K562 (cell line): ENCODE data around the gene KHNYN. TPM values are rescaled to one million over a fixed set of nuclear protein-coding genes. Genes with fewer than 3 reads are reported as not detected.

ENCODE experiments used
- ATAC-seq: fragments of 200-7000 bp; cut with Tn5 transposase; 3 replicates; pipeline ENCODE4 v1.9.1; 2020; ENCODE audit warnings: moderate library complexity
- BruUV-seq: library from RNA; stranded (reverse); fragments of 400-500 nt; replicated peaks from 2 replicates; lab custom pipeline; 2021; lab: Mats Ljungman, UMichigan
- CTCF ChIA-PET: fragments of 300-600 bp; formaldehyde crosslinking; extraction: SDS; loops from one replicate; lab custom pipeline; 2021; ENCODE audit warnings: low intra/inter-chr PET ratio; lab: Yijun Ruan, JAX
- POLR2A ChIA-PET: fragments of 300-600, 350-650 bp; sonication (Branson Sonifier 250); formaldehyde crosslinking; extraction: SDS; loops from one replicate; lab custom pipeline; 2021; ENCODE audit warnings: antibody characterized with exemption, inconsistent platforms; lab: Yijun Ruan, JAX
- DNase-seq, 4 experiments: peaks; one replicate each; pipeline versions ENCODE4 v3.0.0 to v3.0.0-alpha.2; 2011 to 2018; ENCODE audit warnings: low spot score in 3 of 4, mixed read lengths in 3 of 4; ENCODE audit errors: extremely low read depth in 1 of 4
- FAIRE-seq: peaks from 2 replicates; lab custom pipeline; 2011; peaks lifted over from hg19 to GRCh38; lab: Jason Lieb, UNC
- H2AFZ ChIP-seq: 2 replicates; pipeline ENCODE4 v1.6.0; 2011; ENCODE audit warnings: low read depth, low read length, control low read depth, inconsistent platforms
- H3K27ac ChIP-seq: fragments of 200-600 bp; 3 replicates; pipeline ENCODE4 v1.8.0; 2011; ENCODE audit warnings: low read depth, mild to moderate bottlenecking, control low read depth, inconsistent platforms, low read length, moderate library complexity, mixed read lengths; ENCODE audit errors: extremely low read depth
- H3K27me3 ChIP-seq, 2 experiments: fragments of 300-600 bp in 1 of 2; 2 replicates in 1 of 2; 3 replicates in 1 of 2; pipeline versions ENCODE4 v1.6.0 to v1.8.0; 2011; ENCODE audit warnings: inconsistent platforms in 2 of 2, low read length in 2 of 2, mild to moderate bottlenecking in 1 of 2, mixed read lengths in 1 of 2, moderate library complexity in 1 of 2; ENCODE audit not compliant: control insufficient read depth in 2 of 2, insufficient read depth in 2 of 2
- H3K36me3 ChIP-seq: fragments of 300-600 bp; 3 replicates; pipeline ENCODE4 v1.8.0; 2011; ENCODE audit warnings: mild to moderate bottlenecking, low read length, inconsistent platforms; ENCODE audit not compliant: control insufficient read depth, insufficient read depth
- H3K4me1 ChIP-seq, 2 experiments: fragments of 200-600 bp in 1 of 2; replicated peaks in 1 of 2; 2 replicates in 1 of 2; 3 replicates in 1 of 2; pipeline versions ENCODE4 v1.5.1 to v1.8.0; 2011; ENCODE audit warnings: inconsistent platforms in 2 of 2, low read length in 2 of 2, mild to moderate bottlenecking in 1 of 2, mixed read lengths in 1 of 2, moderate library complexity in 1 of 2; ENCODE audit not compliant: control insufficient read depth in 2 of 2, insufficient read depth in 2 of 2
- H3K4me2 ChIP-seq: 2 replicates; pipeline ENCODE4 v1.6.1; 2011; ENCODE audit warnings: low read length, control low read depth, inconsistent platforms, mixed read lengths; ENCODE audit not compliant: insufficient read depth
- H3K4me3 ChIP-seq: fragments of 200-600 bp; sonication (generic), shearing (Covaris generic); 2 replicates; pipeline ENCODE4 v1.5.1; 2016; ENCODE audit warnings: control low read depth, inconsistent platforms
- H3K79me2 ChIP-seq: fragments of 200-600 bp; 3 replicates; pipeline ENCODE4 v1.8.0; 2011; ENCODE audit warnings: low read length, inconsistent platforms; ENCODE audit not compliant: control insufficient read depth, insufficient read depth
- H3K9ac ChIP-seq, 2 experiments: 2 replicates each; pipeline versions ENCODE4 v1.6.0 to v1.6.1; 2011; ENCODE audit warnings: low read depth in 2 of 2, low read length in 2 of 2, control low read depth in 1 of 2, inconsistent platforms in 1 of 2, mild to moderate bottlenecking in 1 of 2, mixed read lengths in 1 of 2; ENCODE audit not compliant: insufficient read depth in 1 of 2
- H3K9me1 ChIP-seq: one replicate; pipeline ENCODE4 v1.6.0; 2011; ENCODE audit warnings: inconsistent platforms, mild to moderate bottlenecking, low read length, moderate library complexity; ENCODE audit not compliant: control insufficient read depth, insufficient read depth
- H3K9me3 ChIP-seq: replicated peaks from 2 replicates; pipeline ENCODE4 v1.5.1; 2011; ENCODE audit warnings: low read depth, low read length, inconsistent platforms; ENCODE audit not compliant: control insufficient read depth, insufficient read depth
- H4K20me1 ChIP-seq: replicated peaks from 2 replicates; pipeline ENCODE4 v1.6.1; 2011; ENCODE audit warnings: low read length, inconsistent platforms, mixed read lengths; ENCODE audit not compliant: control insufficient read depth, insufficient read depth
- KLF1 ChIP-seq: fragments of 450-650 bp; IDR thresholded peaks from 2 replicates; pipeline ENCODE4 v1.6.1; 2016; ENCODE audit warnings: missing genetic modification characterization, missing compliant biosample characterization
- NR2C2 ChIP-seq, 2 experiments: fragments of 200-800 bp in 1 of 2; sonication (Bioruptor generic) in 1 of 2; sonication (generic) in 1 of 2; formaldehyde crosslinking in 1 of 2; IDR thresholded peaks; 2 replicates each; pipeline versions ENCODE4 v1.6.1 to v1.8.0; 2016 to 2022; ENCODE audit warnings: mild to moderate bottlenecking in 1 of 2, missing compliant biosample characterization in 1 of 2, missing genetic modification characterization in 1 of 2, missing genetic modification reagents in 1 of 2
- NRF1 ChIP-seq, 2 experiments: fragments of 450-650 bp; IDR thresholded peaks in 1 of 2; conservative IDR thresholded peaks in 1 of 2; 2 replicates each; pipeline ENCODE4 v1.6.1; 2014; ENCODE audit warnings: mild to moderate bottlenecking in 2 of 2
- SMARCB1 ChIP-seq: IDR thresholded peaks from 2 replicates; pipeline ENCODE4 v1.6.1; 2011; ENCODE audit warnings: improper control_type of control experiment, low read depth; ENCODE audit not compliant: insufficient read length
- SNIP1 ChIP-seq: fragments of 450-650 bp; IDR thresholded peaks from 2 replicates; pipeline ENCODE4 v1.7.1; 2017; ENCODE audit warnings: low read depth, mild to moderate bottlenecking
- ZNF696 ChIP-seq: fragments of 250-450 bp; sonication (Bioruptor Pico); conservative IDR thresholded peaks from 2 replicates; pipeline ENCODE4 v1.4.0; 2020; ENCODE audit warnings: mild to moderate bottlenecking, moderate library complexity
- ZNF717 ChIP-seq: fragments of 250-450 bp; sonication (Bioruptor Pico); IDR thresholded peaks from 2 replicates; pipeline ENCODE4 v1.5.0; 2021
- whole genome bisulfite sequencing: fragments of 100-300 bp; shearing (Covaris generic); methylation state at CpG from one replicate; pipeline ENCODE4 v1.1.6; 2016; ENCODE audit warnings: low coverage, mixed read lengths; ENCODE audit not compliant: insufficient coverage; ENCODE audit errors: missing lambda C conversion rate; 5-methylcytosine and 5-hydroxymethylcytosine counted together
- in situ Hi-C: fragments of 300-500 bp; cut with MboI; formaldehyde crosslinking; loops from 4 replicates; pipeline ENCODE4 v1.15.0; 2018; ENCODE audit warnings: inconsistent platforms, mixed read lengths
- intact Hi-C: fragments of 100-400 bp; cut with micrococcal nuclease; formaldehyde crosslinking; loops from 2 replicates; pipeline ENCODE4 v1.14.2; 2022
- polyA plus RNA-seq, 8 experiments: library from polyadenylated mRNA; depleted of rRNA in 4 of 8; stranded (reverse) in 5 of 8; unstranded in 3 of 8; fragments of >200 nt; fragmentation: Nextera tagmentation in 2 of 8; fragmentation: Illumina TruSeq in 1 of 8; extraction: Ambion mirVana in 2 of 8; extraction: Trizol in 1 of 8; gene quantifications; 2 replicates each; pipeline versions ENCODE4 v1.2.1 to v1.2.3, GENCODE V29; 2011 to 2014; ENCODE audit warnings: inconsistent platforms in 1 of 8, missing spikeins in 1 of 8
- total RNA-seq, 7 experiments: library from RNA; depleted of rRNA in 6 of 7; stranded (reverse); fragments of >200 nt in 6 of 7; fragmentation: Illumina TruSeq in 2 of 7; extraction: Trizol in 2 of 7; gene quantifications; 2 replicates each; pipeline versions ENCODE4 v1.2.1 to v1.2.3, GENCODE V29; 2011 to 2021; ENCODE audit warnings: low replicate concordance in 1 of 7
- TF ChIP-seq, protein P1 (sequence below): fragments of 450-650 bp; IDR thresholded peaks from 2 replicates; pipeline ENCODE4 v1.7.0; 2016; ENCODE audit warnings: borderline replicate concordance
- TF ChIP-seq, protein P2 (sequence below), 2 experiments: fragments of 450-650 bp in 1 of 2; sonication (generic) in 1 of 2; formaldehyde crosslinking in 1 of 2; IDR thresholded peaks; 2 replicates each; pipeline versions ENCODE4 v1.7.1 to v1.9.0; 2016 to 2022; ENCODE audit warnings: inconsistent platforms in 1 of 2, mild to moderate bottlenecking in 1 of 2, missing genetic modification reagents in 1 of 2

KHNYN gene
- total and polyA plus RNA-seq, 9 of the 15 experiments (the other 6 are each of a cell fraction or from before 2014, with no cell fraction given), result 0.76 to 26.0 (median 14.1) TPM

DNA sequence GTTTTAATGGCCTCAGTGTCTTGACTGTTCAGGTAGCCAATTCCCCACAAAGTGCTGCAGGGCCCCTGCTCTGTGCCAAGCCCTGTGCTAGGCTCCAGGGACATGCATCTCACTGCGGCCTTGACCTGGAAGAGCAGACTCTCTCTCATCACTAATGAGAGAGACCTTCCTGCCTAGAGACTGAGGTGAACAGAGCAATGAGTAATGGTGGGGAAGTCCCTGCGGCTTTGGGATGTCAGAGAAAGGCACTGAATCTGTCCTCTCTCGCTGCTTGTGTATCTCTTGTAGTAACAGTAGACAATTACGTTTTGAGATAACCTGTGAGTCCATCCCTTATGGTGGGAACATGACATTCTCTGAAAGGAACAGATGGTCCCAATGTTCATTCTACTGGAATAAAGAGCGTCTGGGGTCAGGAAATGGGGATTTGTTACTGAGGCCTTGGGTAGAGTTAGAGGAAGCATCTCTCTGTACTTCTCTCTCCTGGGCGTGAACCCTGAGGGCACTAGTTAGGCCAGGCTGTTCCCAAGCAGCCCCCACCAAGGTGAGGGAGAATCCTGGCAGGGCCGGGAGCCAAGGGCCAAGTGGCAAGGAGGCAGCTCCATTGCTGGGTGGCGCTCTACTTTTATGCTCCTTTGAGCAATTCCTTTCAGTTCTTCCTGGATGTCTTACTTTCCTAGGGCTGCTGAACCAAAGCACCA, 48.2 kb upstream of the KHNYN start:
- H4K20me1 ChIP-seq, result no peaks in the 10 kb centered on the region
- POLR2A ChIA-PET, result interaction anchor here (0.6 kb wide), 1 partner anchor 28 kb away, joined by 3 read pairs; no protein-coding TSS in a partner anchor
- H3K4me2 ChIP-seq, result no peak overlapping the region
- no peak overlapping the region for H3K4me3 ChIP-seq
- in situ Hi-C loops, result no loop called here
- ATAC-seq, result no peak
- no TSS peak for BruUV-seq
- CTCF ChIA-PET, result no interaction called here
- no peak for FAIRE-seq
- no peak overlapping the region for H3K9ac ChIP-seq
- no peaks in the 10 kb centered on the region for H3K79me2 ChIP-seq
- no peaks in the 10 kb centered on the region for H3K9me1 ChIP-seq
- DNase-seq, result no peak
- intact Hi-C loops, result no loop called here
- no peaks in the 10 kb centered on the region for H3K9me3 ChIP-seq
- WGBS, result 52% methylated on average over 6 of the region's 8 CpGs
- H3K27ac ChIP-seq, result no peak overlapping the region
- no peaks in the 10 kb centered on the region for H3K36me3 ChIP-seq
- H3K4me1 ChIP-seq, result peaks cover 16 to 24% of the 10 kb centered on the region in 2 experiments
- no peaks in the 10 kb centered on the region for H3K27me3 ChIP-seq
- H2AFZ ChIP-seq, result no peak overlapping the region
- TF ChIP-seq KLF1 (tag) (no peak), SNIP1 (no peak), NR2C2 (CRISPR knock-in tag; IDR thresholded peaks at IDR 0.05) (no peak), NR2C2 (tag; IDR thresholded peaks at IDR 0.05) (no peak), SMARCB1 (no peak), ZNF717 (CRISPR knock-in tag) (no peak), ZNF696 (CRISPR knock-in tag) (no peak), NRF1 (conservative IDR thresholded peaks at IDR 0.05 in 1 of 2, IDR thresholded peaks at IDR 0.05 in 1 of 2) (no peak)
- TF ChIP-seq, protein P1, sequence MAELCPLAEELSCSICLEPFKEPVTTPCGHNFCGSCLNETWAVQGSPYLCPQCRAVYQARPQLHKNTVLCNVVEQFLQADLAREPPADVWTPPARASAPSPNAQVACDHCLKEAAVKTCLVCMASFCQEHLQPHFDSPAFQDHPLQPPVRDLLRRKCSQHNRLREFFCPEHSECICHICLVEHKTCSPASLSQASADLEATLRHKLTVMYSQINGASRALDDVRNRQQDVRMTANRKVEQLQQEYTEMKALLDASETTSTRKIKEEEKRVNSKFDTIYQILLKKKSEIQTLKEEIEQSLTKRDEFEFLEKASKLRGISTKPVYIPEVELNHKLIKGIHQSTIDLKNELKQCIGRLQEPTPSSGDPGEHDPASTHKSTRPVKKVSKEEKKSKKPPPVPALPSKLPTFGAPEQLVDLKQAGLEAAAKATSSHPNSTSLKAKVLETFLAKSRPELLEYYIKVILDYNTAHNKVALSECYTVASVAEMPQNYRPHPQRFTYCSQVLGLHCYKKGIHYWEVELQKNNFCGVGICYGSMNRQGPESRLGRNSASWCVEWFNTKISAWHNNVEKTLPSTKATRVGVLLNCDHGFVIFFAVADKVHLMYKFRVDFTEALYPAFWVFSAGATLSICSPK, result no peak
- TF ChIP-seq, protein P2, sequence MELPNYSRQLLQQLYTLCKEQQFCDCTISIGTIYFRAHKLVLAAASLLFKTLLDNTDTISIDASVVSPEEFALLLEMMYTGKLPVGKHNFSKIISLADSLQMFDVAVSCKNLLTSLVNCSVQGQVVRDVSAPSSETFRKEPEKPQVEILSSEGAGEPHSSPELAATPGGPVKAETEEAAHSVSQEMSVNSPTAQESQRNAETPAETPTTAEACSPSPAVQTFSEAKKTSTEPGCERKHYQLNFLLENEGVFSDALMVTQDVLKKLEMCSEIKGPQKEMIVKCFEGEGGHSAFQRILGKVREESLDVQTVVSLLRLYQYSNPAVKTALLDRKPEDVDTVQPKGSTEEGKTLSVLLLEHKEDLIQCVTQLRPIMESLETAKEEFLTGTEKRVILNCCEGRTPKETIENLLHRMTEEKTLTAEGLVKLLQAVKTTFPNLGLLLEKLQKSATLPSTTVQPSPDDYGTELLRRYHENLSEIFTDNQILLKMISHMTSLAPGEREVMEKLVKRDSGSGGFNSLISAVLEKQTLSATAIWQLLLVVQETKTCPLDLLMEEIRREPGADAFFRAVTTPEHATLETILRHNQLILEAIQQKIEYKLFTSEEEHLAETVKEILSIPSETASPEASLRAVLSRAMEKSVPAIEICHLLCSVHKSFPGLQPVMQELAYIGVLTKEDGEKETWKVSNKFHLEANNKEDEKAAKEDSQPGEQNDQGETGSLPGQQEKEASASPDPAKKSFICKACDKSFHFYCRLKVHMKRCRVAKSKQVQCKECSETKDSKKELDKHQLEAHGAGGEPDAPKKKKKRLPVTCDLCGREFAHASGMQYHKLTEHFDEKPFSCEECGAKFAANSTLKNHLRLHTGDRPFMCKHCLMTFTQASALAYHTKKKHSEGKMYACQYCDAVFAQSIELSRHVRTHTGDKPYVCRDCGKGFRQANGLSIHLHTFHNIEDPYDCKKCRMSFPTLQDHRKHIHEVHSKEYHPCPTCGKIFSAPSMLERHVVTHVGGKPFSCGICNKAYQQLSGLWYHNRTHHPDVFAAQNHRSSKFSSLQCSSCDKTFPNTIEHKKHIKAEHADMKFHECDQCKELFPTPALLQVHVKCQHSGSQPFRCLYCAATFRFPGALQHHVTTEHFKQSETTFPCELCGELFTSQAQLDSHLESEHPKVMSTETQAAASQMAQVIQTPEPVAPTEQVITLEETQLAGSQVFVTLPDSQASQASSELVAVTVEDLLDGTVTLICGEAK (IDR thresholded peaks at IDR 0.05), result no peak
- TF ChIP-seq, protein P2 (CRISPR knock-in tag; IDR thresholded peaks at IDR 0.05), result no peak
